ENCODE results near the gene GPR152. TPM values are rescaled to one million over a fixed set of nuclear protein-coding genes. Genes with fewer than 3 reads are reported as not detected.
"Not testable (repeated sequence)": the region's sequence is repeated elsewhere in the genome, so short reads cannot be mapped to it uniquely, and the experiment has no call there.

Gene GPR152
- total RNA-seq, 4 donors from 2014 or later = not detected

GRCh38 chr11:67482827-67483798 is 30.6 kb upstream of the GPR152 start, which contains the start of gene AIP:
Gene AIP (plus strand): TSS chr11:67483026. CDS start chr11:67483159, 133 bp downstream.
- no peaks in the 10 kb centered on the region for H3K27me3 ChIP-seq
- WGBS, 2 donors = 1 to 12% methylated on average over 23 to 35 of the region's 60 CpGs
- peaks cover 19 to 50% (median 23%) of the 10 kb centered on the region in 3 donors for H3K4me1 ChIP-seq
- H3K4me3 ChIP-seq = peak within 1 kb of the TSS; percentile 35 to 73 (median 56)
- peaks cover 0 to 16% (median 14%) of the 10 kb centered on the region in 3 donors for H3K36me3 ChIP-seq
- peak in 2 of 4 donors; percentile 47 to 63 for TF ChIP-seq POLR2A (IDR thresholded peaks at IDR 0.05)
- peak in 3 of 6 experiments; percentile 28 to 47 (median 43) for TF ChIP-seq CTCF (IDR thresholded peaks at IDR 0.05)
- peak; percentile 86 for DNase-seq
- no peaks in the 10 kb centered on the region for H3K9me3 ChIP-seq
- peak within 1 kb of the TSS; percentile 80 to 92 (median 89) for H3K27ac ChIP-seq
- intact Hi-C loops (cut with DNase I) = no loop called here

- no peaks in the 10 kb centered on the region for H3K9me3 ChIP-seq
- peak overlapping the region; percentile 80 to 92 (median 89) for H3K27ac ChIP-seq
- H3K27me3 ChIP-seq = no peaks in the 10 kb centered on the region
- peaks cover 0 to 8% (median 6%) of the 10 kb centered on the region in 3 donors for H3K36me3 ChIP-seq
- H3K4me1 ChIP-seq = peaks cover 19 to 55% (median 23%) of the 10 kb centered on the region in 3 donors
- WGBS, 2 donors = 25 to 34% methylated on average over 19 of the region's 19 CpGs
- H3K4me3 ChIP-seq = peak overlapping the region; percentile 35 to 73 (median 56)
- no peak for TF ChIP-seq POLR2A (IDR thresholded peaks at IDR 0.05)
- TF ChIP-seq CTCF (IDR thresholded peaks at IDR 0.05) = no peak
- no peak for DNase-seq
- intact Hi-C loops (cut with DNase I) = no loop called here
These were observed 29.8 kb upstream of the GPR152 start for GRCh38 chr11:67482275-67482826.

- 82 to 84% methylated on average over 9 to 11 of the region's 16 CpGs for WGBS, 2 donors
- not testable (repeated sequence) for DNase-seq
These were observed 25.0 kb upstream of the GPR152 start for GRCh38 chr11:67477344-67478050.

GRCh38 chr11:67476692-67477091 is 24.2 kb upstream of the GPR152 start:
- peaks cover 0 to 22% (median 0%) of the 10 kb centered on the region in 3 donors for H3K4me1 ChIP-seq
- intact Hi-C loops (cut with DNase I); H3K27ac ChIP-seq; DNase-seq; H3K9me3 ChIP-seq; H3K36me3 ChIP-seq; H3K4me3 ChIP-seq; H3K27me3 ChIP-seq: not testable (repeated sequence)
- 73 to 78% methylated on average over 7 of the region's 10 CpGs for WGBS, 2 donors

More at GRCh38 chr11:67477344-67478050, 25.0 kb upstream of the GPR152 start:
- H3K27ac ChIP-seq; H3K27me3 ChIP-seq; H3K36me3 ChIP-seq; intact Hi-C loops (cut with DNase I); H3K4me3 ChIP-seq; H3K9me3 ChIP-seq: not testable (repeated sequence)
- H3K4me1 ChIP-seq = peaks cover 0 to 28% (median 0%) of the 10 kb centered on the region in 3 donors

- no peak overlapping the region for H3K27ac ChIP-seq
- no peaks in the 10 kb centered on the region for H3K36me3 ChIP-seq
- peaks cover 4 to 33% (median 13%) of the 10 kb centered on the region in 3 donors for H3K4me1 ChIP-seq
- intact Hi-C loops (cut with DNase I) = no loop called here
- TF ChIP-seq POLR2A (IDR thresholded peaks at IDR 0.05) (no peak), CTCF (IDR thresholded peaks at IDR 0.05) (no peak)
- H3K4me3 ChIP-seq = no peak overlapping the region
- DNase-seq = no peak
- WGBS, 2 donors = 82 to 86% methylated on average over 7 of the region's 7 CpGs
- H3K27me3 ChIP-seq = no peaks in the 10 kb centered on the region
- H3K9me3 ChIP-seq = no peaks in the 10 kb centered on the region
These were observed 20.4 kb upstream of the GPR152 start for GRCh38 chr11:67472882-67473281.
